ENCODE measurements around the gene REXO5. TPM values are rescaled to one million over a fixed set of nuclear protein-coding genes. Genes with fewer than 3 reads are reported as not detected.

Gene REXO5
- total RNA-seq, 4 donors from 2014 or later, result 0.88 to 16.6 (median 6.2) TPM; not detected in 1

DNA sequence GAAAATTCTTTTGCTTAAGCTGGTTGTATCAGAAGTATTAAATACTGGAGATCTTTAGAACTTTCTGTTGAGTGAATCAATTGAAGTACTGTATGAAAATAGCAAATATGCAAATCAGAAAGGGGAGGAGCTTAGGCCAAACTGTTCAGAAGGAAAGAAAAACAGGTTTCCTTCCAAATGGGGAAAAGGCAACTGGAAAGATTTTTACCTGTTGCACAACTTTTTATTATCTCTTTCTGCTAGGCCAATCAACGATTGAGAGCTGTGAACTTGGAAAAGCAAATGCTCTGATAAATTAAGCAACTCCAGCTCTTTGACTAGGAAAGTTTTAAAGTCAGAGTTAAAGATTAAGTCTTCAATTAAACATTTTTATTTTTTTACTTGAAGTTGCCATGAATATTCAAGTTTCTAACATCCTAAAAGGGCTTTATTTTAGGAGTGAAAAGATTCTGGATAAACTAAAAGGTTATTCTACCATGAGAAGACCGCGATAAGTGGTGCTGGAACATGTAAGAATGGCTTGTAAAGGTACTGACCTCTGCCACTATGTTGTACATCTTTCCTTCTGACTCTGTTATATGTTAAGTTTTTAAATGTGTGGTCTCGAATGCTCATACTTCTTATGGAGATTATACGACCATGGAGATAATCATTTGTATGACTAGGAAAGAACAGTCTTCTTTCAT is 77.4 kb downstream of the REXO5 start:
- intact Hi-C loops (cut with DNase I; ENCODE audit: low total_unique reads), result no loop called here
- H3K9me3 ChIP-seq, result no peaks in the 10 kb centered on the region
- no peaks in the 10 kb centered on the region for H3K36me3 ChIP-seq
- no peaks in the 10 kb centered on the region for H3K27me3 ChIP-seq
- peak overlapping the region; percentile 49 to 77 for H3K27ac ChIP-seq
- DNase-seq, result no peak
- H3K4me3 ChIP-seq, result no peak overlapping the region
- peaks cover 6 to 16% of the 10 kb centered on the region in 2 donors for H3K4me1 ChIP-seq
- no peak for TF ChIP-seq POLR2A (IDR thresholded peaks at IDR 0.05)
- TF ChIP-seq, protein P1, sequence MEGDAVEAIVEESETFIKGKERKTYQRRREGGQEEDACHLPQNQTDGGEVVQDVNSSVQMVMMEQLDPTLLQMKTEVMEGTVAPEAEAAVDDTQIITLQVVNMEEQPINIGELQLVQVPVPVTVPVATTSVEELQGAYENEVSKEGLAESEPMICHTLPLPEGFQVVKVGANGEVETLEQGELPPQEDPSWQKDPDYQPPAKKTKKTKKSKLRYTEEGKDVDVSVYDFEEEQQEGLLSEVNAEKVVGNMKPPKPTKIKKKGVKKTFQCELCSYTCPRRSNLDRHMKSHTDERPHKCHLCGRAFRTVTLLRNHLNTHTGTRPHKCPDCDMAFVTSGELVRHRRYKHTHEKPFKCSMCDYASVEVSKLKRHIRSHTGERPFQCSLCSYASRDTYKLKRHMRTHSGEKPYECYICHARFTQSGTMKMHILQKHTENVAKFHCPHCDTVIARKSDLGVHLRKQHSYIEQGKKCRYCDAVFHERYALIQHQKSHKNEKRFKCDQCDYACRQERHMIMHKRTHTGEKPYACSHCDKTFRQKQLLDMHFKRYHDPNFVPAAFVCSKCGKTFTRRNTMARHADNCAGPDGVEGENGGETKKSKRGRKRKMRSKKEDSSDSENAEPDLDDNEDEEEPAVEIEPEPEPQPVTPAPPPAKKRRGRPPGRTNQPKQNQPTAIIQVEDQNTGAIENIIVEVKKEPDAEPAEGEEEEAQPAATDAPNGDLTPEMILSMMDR (IDR thresholded peaks at IDR 0.05), result no peak

DNA sequence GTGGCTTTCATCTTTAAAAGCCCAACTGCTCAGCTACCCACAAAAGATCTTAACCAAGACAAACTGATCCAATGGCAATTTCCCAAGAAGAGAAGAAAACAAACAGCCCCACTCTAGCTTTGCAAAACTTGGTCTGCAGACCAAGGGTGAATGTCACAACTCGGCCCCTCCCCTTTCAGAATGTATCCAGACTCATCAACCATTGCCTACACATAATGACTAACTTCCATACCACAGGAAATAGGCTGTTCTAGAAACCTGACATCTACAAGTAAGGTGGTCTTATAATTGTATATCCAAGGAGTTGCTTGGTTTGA is 77.9 kb downstream of the REXO5 start:
- peak; percentile 36 to 63 for DNase-seq
- H3K9me3 ChIP-seq, result no peaks in the 10 kb centered on the region
- no peaks in the 10 kb centered on the region for H3K36me3 ChIP-seq
- peaks cover 6 to 16% of the 10 kb centered on the region in 2 donors for H3K4me1 ChIP-seq
- H3K27me3 ChIP-seq, result no peaks in the 10 kb centered on the region
- intact Hi-C loops (cut with DNase I; ENCODE audit: low total_unique reads), result no loop called here
- no peak overlapping the region for H3K4me3 ChIP-seq
- TF ChIP-seq, protein P1 (IDR thresholded peaks at IDR 0.05), result no peak
- no peak for TF ChIP-seq POLR2A (IDR thresholded peaks at IDR 0.05)
- peak overlapping the region; percentile 49 to 77 for H3K27ac ChIP-seq

DNA sequence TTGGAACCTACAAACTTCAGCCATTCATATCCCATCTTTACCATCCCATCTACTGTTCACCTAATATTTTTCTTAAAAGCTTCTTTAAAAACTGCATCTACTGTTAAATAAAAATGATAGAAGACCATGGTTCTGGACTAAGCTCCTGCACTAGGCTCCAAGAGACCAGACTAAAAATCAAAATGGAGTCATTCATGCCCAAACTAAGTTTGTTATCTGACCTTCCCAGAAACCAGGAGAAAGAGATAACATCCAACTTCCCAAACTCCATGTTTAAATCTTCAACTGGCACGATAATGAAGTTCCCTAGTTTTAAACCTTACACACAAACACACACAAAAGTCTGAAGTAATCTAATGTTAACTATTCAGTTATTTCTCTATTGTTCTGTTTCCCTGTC is 80.0 kb downstream of the REXO5 start:
- Histone ChIP-seq H3K4me3 (no peak overlapping the region), H3K9me3 (no peaks in the 10 kb centered on the region), H3K4me1 (peaks cover 6 to 12% of the 10 kb centered on the region in 2 donors), H3K36me3 (no peaks in the 10 kb centered on the region), H3K27me3 (no peaks in the 10 kb centered on the region), H3K27ac (no peak overlapping the region)
- TF ChIP-seq, protein P1 (IDR thresholded peaks at IDR 0.05), result no peak
- TF ChIP-seq POLR2A (IDR thresholded peaks at IDR 0.05), result no peak
- no peak for DNase-seq
- intact Hi-C loops (cut with DNase I; ENCODE audit: low total_unique reads), result no loop called here

DNA sequence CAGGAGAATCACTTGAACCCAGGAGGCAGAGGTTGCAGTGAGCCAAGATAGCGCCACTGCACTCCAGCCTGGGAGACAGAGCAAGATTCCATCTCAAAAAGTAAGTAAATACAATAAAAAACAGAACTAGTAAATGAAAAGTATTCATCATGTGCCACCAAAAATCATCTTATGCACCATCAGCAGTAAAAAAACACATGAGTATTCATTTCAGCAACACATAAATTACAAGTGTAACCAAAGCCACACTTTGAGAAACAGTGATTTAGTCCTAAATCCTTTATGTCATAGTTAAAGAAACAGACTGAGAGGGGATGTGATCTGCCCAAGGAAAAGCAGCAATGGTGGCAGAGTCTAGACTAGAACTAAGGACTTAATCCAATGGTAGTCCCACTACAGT is 80.9 kb downstream of the REXO5 start:
- DNase-seq, result no peak
- no peak overlapping the region for H3K4me3 ChIP-seq
- TF ChIP-seq, protein P1 (IDR thresholded peaks at IDR 0.05), result no peak
- no peak for TF ChIP-seq POLR2A (IDR thresholded peaks at IDR 0.05)
- intact Hi-C loops (cut with DNase I; ENCODE audit: low total_unique reads), result no loop called here
- no peaks in the 10 kb centered on the region for H3K27me3 ChIP-seq
- peaks cover 6 to 12% of the 10 kb centered on the region in 2 donors for H3K4me1 ChIP-seq
- no peak overlapping the region for H3K27ac ChIP-seq
- no peaks in the 10 kb centered on the region for H3K36me3 ChIP-seq
- no peaks in the 10 kb centered on the region for H3K9me3 ChIP-seq

DNA sequence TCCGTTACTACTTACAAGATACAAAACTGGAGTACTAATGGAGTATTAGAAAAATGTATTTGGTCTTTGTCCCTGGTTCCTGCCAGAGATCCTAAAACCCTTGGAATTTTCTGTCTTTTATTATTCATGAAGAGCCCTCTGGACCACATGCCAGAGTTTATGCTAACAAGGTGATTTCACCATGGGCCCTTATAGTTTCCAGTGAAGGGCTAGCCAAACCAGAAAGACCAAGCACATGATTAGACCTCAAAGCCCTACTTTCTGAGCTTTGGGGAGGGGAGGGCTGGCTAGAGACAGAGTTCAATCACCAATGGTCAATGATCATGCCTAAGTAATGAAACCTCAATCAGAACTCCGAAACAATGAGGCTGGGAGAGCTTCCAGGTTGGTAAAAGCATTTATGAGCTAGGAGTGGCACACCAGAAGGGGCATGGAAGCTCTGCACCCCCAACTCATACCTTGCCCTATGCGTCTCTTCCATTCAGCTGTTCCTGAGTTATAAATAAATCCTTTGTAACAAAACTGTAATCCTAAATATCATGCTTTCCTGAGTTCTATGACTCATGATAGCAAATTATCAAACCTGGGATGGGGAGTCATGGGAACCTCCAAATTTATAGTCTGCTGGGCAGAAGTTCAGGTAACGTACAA is 83.4 kb downstream of the REXO5 start:
- H3K4me3 ChIP-seq, result no peak overlapping the region
- intact Hi-C loops (cut with DNase I; ENCODE audit: low total_unique reads), result no loop called here
- TF ChIP-seq, protein P1 (IDR thresholded peaks at IDR 0.05), result no peak
- no peak for TF ChIP-seq POLR2A (IDR thresholded peaks at IDR 0.05)
- H3K36me3 ChIP-seq, result no peaks in the 10 kb centered on the region
- peaks cover 0 to 6% of the 10 kb centered on the region in 2 donors for H3K4me1 ChIP-seq
- H3K9me3 ChIP-seq, result no peaks in the 10 kb centered on the region
- no peaks in the 10 kb centered on the region for H3K27me3 ChIP-seq
- H3K27ac ChIP-seq, result no peak overlapping the region
- no peak for DNase-seq

Measured in uterus (tissue), 4 donors.